ENCODE results near the gene GNB3.

DNA sequence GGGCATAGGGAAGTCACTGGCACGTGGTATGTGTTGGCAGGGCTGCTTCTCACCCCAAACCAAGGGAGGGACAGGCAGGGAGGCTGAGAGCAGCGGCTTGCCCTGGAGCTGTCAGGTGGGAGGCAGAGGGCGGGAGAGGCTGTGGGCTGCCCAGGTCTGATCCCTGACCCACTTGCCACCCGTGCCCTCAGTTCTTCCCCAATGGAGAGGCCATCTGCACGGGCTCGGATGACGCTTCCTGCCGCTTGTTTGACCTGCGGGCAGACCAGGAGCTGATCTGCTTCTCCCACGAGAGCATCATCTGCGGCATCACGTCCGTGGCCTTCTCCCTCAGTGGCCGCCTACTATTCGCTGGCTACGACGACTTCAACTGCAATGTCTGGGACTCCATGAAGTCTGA is 4.7 kb downstream of the GNB3 start:
- TF ChIP-seq, protein P1, sequence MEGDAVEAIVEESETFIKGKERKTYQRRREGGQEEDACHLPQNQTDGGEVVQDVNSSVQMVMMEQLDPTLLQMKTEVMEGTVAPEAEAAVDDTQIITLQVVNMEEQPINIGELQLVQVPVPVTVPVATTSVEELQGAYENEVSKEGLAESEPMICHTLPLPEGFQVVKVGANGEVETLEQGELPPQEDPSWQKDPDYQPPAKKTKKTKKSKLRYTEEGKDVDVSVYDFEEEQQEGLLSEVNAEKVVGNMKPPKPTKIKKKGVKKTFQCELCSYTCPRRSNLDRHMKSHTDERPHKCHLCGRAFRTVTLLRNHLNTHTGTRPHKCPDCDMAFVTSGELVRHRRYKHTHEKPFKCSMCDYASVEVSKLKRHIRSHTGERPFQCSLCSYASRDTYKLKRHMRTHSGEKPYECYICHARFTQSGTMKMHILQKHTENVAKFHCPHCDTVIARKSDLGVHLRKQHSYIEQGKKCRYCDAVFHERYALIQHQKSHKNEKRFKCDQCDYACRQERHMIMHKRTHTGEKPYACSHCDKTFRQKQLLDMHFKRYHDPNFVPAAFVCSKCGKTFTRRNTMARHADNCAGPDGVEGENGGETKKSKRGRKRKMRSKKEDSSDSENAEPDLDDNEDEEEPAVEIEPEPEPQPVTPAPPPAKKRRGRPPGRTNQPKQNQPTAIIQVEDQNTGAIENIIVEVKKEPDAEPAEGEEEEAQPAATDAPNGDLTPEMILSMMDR (IDR thresholded peaks at IDR 0.05; ENCODE audit: low read depth, low read length), result no peak
- no peak for TF ChIP-seq EZH2phosphoT487 (IDR thresholded peaks at IDR 0.05; ENCODE audit: low read depth)

Data from OCI-LY3 (cell line).